Measurements from ENCODE around the gene RMDN2.

Gene RMDN2

GRCh38 chr2:37915773-37916172, 9.3 kb upstream of the RMDN2 start:
- TF ChIP-seq CTCF (IDR thresholded peaks at IDR 0.05; ENCODE audit: low read depth, low read length) (no peak), MAX (IDR thresholded peaks at IDR 0.05; ENCODE audit: low read depth, low read length) (no peak), MYC (IDR thresholded peaks at IDR 0.05; ENCODE audit: low read depth, low read length) (no peak), POLR2A (IDR thresholded peaks at IDR 0.05; ENCODE audit: extremely low read depth, insufficient read length) (no peak)
- no peak for DNase-seq (ENCODE audit: low read depth)
- no peak overlapping the region for H3K4me3 ChIP-seq (ENCODE audit: low read depth, low read length)

GRCh38 chr2:37916512-37917082, 8.5 kb upstream of the RMDN2 start:
- TF ChIP-seq CTCF (IDR thresholded peaks at IDR 0.05; ENCODE audit: low read depth, low read length) (no peak), MAX (IDR thresholded peaks at IDR 0.05; ENCODE audit: low read depth, low read length) (no peak), MYC (IDR thresholded peaks at IDR 0.05; ENCODE audit: low read depth, low read length) (no peak), POLR2A (IDR thresholded peaks at IDR 0.05; ENCODE audit: extremely low read depth, insufficient read length) (no peak)
- H3K4me3 ChIP-seq (ENCODE audit: low read depth, low read length): no peak overlapping the region
- no peak for DNase-seq (ENCODE audit: low read depth)

GRCh38 chr2:37917281-37918228, 7.5 kb upstream of the RMDN2 start:
- H3K4me3 ChIP-seq (ENCODE audit: low read depth, low read length): no peak overlapping the region
- TF ChIP-seq MYC (IDR thresholded peaks at IDR 0.05; ENCODE audit: low read depth, low read length) (no peak), MAX (IDR thresholded peaks at IDR 0.05; ENCODE audit: low read depth, low read length) (no peak), CTCF (IDR thresholded peaks at IDR 0.05; ENCODE audit: low read depth, low read length) (no peak), POLR2A (IDR thresholded peaks at IDR 0.05; ENCODE audit: extremely low read depth, insufficient read length) (no peak)
- DNase-seq (ENCODE audit: low read depth): no peak

GRCh38 chr2:37918742-37919186, 6.3 kb upstream of the RMDN2 start:
- TF ChIP-seq POLR2A (IDR thresholded peaks at IDR 0.05; ENCODE audit: extremely low read depth, insufficient read length) (no peak), MAX (IDR thresholded peaks at IDR 0.05; ENCODE audit: low read depth, low read length) (no peak), CTCF (IDR thresholded peaks at IDR 0.05; ENCODE audit: low read depth, low read length) (no peak), MYC (IDR thresholded peaks at IDR 0.05; ENCODE audit: low read depth, low read length) (no peak)
- no peak for DNase-seq (ENCODE audit: low read depth)
- no peak overlapping the region for H3K4me3 ChIP-seq (ENCODE audit: low read depth, low read length)

- H3K4me3 ChIP-seq (ENCODE audit: low read depth, low read length): no peak overlapping the region
- TF ChIP-seq CTCF (IDR thresholded peaks at IDR 0.05; ENCODE audit: low read depth, low read length) (no peak), POLR2A (IDR thresholded peaks at IDR 0.05; ENCODE audit: extremely low read depth, insufficient read length) (no peak)
Observed at GRCh38 chr2:37919631-37920032, 5.5 kb upstream of the RMDN2 start.

More at GRCh38 chr2:37919631-37920032, 5.5 kb upstream of the RMDN2 start:
- no peak for DNase-seq (ENCODE audit: low read depth)

Data from NB4 (cell line).